Myocyte (in vitro differentiated cells): ENCODE results near the gene ATG13. TPM values are rescaled to one million over a fixed set of nuclear protein-coding genes. Genes with fewer than 3 reads are reported as not detected.
A peak's percentile ranks its signal among the peaks of the same experiment; 100 is the strongest.
"Not testable (repeated sequence)": the region's sequence is repeated elsewhere in the genome, so short reads cannot be mapped to it uniquely, and the experiment has no call there.

Experiments
- DNase-seq: peaks from one replicate; pipeline ENCODE4 v3.0.0-alpha.2; 2012; ENCODE audit warnings: low read depth
- total RNA-seq: library from RNA; depleted of rRNA; stranded (reverse); fragments of >200 nt; gene quantifications from 2 replicates; pipeline ENCODE4 v1.2.3, GENCODE V29; 2014

ATG13 gene
- total RNA-seq, 1 donor from 2014 or later: 68.2 TPM

GRCh38 chr11:46694607-46695006, 77.3 kb downstream of the ATG13 start:
- DNase-seq: no peak

- DNase-seq: no peak
Observed at GRCh38 chr11:46695345-46696211, 78.2 kb downstream of the ATG13 start.

- peak; percentile 87 for DNase-seq
Observed at GRCh38 chr11:46696212-46696558, 78.8 kb downstream of the ATG13 start.

- DNase-seq: no peak
Observed at GRCh38 chr11:46697303-46697702, 80.0 kb downstream of the ATG13 start.

DNA sequence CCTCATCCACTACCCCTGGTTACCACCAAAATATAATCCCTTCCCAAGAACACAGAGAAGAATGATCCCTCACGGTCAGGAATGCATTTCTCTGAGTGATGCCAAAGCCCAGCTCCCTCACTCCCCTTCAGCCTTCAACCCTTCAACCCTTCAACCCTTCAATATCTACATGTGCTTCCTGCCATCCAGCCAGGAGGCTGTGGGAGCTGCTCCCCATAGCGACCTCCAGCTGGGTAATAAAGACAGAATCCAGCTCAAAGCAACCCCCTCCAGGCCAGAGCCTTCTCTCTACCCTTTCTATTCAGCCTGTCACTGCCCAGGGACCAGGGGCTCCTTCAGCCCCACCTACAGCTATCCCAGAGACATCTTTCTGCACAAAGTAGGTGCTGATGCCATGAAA, 80.4 kb downstream of the ATG13 start:
- no peak for DNase-seq

DNA sequence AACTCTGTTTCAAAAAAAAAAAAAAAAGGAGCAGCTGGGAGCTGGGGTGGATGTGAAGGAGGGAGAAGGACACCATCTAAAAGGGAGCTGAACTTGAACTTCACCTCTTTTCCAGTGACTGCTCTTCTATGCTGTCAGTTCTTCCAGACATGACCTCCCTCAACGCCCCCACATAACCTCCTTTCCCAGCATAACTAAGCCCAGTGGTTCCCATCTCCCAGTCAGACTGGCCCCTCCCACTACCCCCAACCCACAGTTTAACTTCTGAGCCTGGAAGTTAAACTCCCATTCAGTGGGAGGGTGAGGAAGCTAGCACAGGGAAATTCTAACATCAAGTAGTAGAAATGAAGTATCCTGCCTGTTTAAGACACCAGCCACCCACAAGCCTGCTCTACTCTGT, 81.2 kb downstream of the ATG13 start:
- no peak for DNase-seq

DNA sequence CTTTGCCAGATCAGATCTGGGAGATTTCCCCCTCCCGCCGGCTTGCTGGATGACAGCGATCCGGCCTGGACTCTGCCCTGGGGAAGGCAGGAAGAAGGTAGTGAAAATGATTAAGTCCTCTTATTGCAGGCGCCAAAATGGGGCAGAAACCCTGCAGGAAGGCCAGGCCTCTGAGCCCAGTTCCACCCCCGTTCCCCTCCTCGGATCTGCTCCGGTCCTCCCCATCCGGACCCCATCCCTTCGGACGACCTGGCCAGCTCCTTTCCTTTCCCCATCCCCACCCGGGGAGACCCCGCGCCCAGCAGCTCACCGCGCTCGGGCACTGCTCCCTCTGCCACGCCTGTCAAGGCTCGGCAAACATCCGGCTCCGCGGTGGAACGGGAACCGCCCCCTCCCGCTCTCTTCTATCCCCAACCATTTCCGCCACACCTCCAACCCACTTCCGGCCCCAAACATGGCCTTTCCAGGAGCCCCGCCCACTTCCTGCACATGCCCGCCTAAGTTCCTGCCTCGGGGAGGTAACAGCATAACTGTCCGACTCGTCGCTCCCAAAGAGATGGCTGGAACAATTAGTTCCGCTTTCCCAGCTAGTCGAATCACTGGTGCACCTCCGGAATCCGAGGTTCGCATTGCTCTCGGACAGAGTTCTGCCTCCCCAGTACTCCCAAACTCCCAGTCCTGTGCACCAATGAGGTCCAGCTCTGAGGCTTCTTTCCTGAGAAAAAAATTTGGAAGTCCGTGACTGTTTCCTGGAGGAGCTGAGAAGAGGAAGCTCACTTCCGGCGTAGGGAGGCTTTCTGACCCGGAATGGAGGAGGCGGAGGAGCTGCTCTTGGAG, 83.1 kb downstream of the ATG13 start, which contains the start of the genes ARHGAP1 and ZNF408:
Gene ARHGAP1, minus strand, starts transcription at position 379 of the 837 bp plus-strand sequence. CDS start 4,512 bp downstream, outside the sequence.
Gene ZNF408, plus strand, starts transcription at position 791 of the 837 bp plus-strand sequence. Its CDS starts 17 bp downstream, at position 808.
- peak; percentile 99 for DNase-seq

DNA sequence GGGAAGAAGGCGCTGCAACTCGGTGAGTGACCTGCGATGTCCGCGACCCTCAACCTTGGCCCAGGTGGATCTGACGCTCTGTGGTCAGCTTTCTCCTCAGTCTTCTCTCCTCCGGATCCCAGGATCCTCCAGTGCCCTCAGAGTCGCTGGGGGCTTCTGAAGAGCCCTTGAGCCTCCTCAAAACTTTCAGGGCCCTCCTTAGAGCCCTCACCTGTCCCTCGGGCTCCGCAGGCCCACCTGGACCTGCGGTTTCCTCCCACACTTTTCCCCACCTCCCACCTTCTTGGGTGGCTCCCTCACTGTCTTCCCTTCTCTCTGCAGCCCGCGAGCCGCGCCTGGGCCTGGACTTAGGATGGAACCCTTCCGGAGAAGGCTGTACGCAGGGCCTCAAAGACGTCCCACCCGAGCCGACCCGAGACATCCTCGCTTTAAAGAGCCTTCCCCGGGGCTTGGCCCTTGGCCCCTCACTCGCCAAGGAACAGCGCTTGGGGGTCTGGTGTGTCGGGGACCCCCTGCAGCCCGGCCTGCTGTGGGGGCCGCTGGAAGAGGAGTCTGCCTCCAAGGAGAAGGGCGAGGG, 83.8 kb downstream of the ATG13 start:
- no peak for DNase-seq

- no peak for DNase-seq
Observed at GRCh38 chr11:46705070-46705688, 87.8 kb downstream of the ATG13 start.

DNA sequence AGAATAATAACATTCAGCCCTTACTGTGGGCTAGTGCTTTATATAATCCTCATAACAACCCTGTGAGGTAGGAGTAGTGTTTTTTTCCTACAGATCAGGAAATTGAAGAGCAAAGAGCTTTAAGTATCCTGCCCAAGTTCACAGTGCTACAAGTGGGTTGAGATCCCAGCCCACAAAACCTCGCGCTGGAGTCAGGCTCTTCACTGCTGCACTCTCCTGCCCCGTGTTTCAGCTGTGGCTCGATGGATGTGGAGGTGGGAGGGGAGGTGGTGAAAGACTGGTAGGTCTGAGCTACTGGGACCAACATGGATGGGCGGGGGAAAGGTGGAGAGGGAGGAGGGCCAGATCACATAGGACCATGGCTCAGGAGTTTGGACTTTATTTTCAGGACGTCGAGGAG, 89.5 kb downstream of the ATG13 start:
- no peak for DNase-seq

DNA sequence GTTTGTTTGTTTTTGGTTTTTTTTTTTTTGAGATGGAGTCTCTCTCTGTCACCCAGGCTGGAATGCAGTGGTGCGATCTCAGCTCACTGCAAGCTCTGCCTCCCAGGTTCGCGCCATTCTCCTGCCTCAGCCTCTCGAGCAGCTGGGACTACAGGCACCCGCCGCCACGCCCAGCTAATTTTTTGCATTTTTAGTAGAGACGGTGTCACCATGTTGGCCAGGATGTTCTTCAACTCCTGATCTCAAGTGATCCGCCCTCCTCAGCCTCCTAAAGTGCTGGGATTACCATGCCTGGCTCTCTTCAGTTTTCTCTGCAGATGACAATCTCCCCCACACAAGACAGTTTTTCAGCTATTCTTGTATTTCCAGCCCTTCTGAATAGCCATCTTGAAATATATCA, 92.0 kb downstream of the ATG13 start:
- not testable (repeated sequence) for DNase-seq

DNA sequence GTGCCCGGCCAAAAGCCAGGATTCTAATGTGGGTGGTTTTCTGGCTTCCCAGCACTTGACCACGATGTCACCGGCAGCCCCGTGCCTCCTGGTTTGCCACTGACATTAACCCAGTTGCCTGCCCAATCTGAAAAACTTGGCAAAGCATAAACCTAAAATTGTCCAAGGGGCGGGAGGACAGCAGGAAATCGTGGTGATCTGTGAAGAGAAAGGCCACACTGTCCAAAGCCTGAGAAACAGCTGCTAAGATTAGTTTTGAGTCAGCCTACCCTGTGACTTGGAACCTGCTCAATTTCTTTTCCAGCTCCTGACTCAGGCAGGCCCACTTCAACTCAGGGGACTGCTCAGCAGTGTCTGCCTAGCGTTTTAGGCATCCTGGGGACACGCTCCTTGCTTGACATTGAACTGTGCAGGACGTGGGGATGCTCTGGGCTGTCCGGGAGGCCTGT, 93.5 kb downstream of the ATG13 start:
- DNase-seq: peak; percentile 99

GRCh38 chr11:46711303-46711702, 94.0 kb downstream of the ATG13 start:
- peak; percentile 83 for DNase-seq

GRCh38 chr11:46712874-46713576, 95.7 kb downstream of the ATG13 start:
- no peak for DNase-seq

GRCh38 chr11:46717825-46718154, 100.4 kb downstream of the ATG13 start:
- not testable (repeated sequence) for DNase-seq

- DNase-seq: no peak
Observed at GRCh38 chr11:46718155-46719019, 101.0 kb downstream of the ATG13 start.

DNA sequence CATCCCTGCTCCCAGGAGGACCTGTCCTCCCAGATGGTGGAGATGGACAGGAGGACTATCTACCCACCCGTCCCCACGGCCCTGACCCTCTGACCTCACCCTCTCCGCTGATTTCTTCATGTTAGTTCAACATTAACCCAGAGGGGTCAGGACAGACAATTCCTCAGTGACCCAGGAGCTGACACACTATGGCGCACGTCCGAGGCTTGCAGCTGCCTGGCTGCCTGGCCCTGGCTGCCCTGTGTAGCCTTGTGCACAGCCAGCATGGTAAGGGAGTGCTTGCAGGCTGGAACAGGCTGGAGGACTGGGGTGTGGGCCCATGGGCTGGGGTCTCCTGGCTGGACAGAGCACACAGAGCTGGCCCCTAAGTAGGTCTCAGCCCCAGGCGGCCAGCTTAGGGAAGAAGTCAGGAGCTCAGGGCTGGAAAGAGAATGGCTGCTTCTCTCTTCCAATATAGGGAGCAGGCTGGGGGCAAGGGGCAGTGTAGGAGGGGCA, 101.7 kb downstream of the ATG13 start, which contains the start of gene F2:
Gene F2, plus strand, starts transcription at position 166 of the 495 bp plus-strand sequence. Its CDS starts 23 bp downstream, at position 189.
- no peak for DNase-seq

GRCh38 chr11:46719543-46720218, 102.3 kb downstream of the ATG13 start:
- DNase-seq: no peak

- no peak for DNase-seq
Observed at GRCh38 chr11:46721286-46721685, 103.9 kb downstream of the ATG13 start.
